Fibroblast of upper back skin (primary cell): ENCODE data around the gene RGSL1.

Experiments
- DNase-seq: peaks from one replicate; pipeline ENCODE4 v3.0.0-alpha.2; 2013

Gene RGSL1

GRCh38 chr1:182595641-182596240 lies 145.8 kb downstream of the RGSL1 start:
- DNase-seq: peak; percentile 69

GRCh38 chr1:182596934-182597333 lies 147.0 kb downstream of the RGSL1 start:
- DNase-seq: no peak

- no peak for DNase-seq
These were observed 148.3 kb downstream of the RGSL1 start for GRCh38 chr1:182598296-182598695.

GRCh38 chr1:182599339-182599738 lies 149.4 kb downstream of the RGSL1 start:
- no peak for DNase-seq

- DNase-seq: no peak
These were observed 150.2 kb downstream of the RGSL1 start for GRCh38 chr1:182600036-182600713.

GRCh38 chr1:182600745-182601415 lies 150.9 kb downstream of the RGSL1 start:
- DNase-seq: no peak

GRCh38 chr1:182601416-182601786 lies 151.5 kb downstream of the RGSL1 start:
- DNase-seq: peak; percentile 78

- DNase-seq: no peak
These were observed 152.0 kb downstream of the RGSL1 start for GRCh38 chr1:182601913-182602312.

- DNase-seq: peak; percentile 50
These were observed 153.1 kb downstream of the RGSL1 start for GRCh38 chr1:182602935-182603645.

GRCh38 chr1:182603646-182604174 lies 153.8 kb downstream of the RGSL1 start:
- no peak for DNase-seq

- peak; percentile 82 for DNase-seq
These were observed 154.5 kb downstream of the RGSL1 start, which contains the start of gene RGS16 for GRCh38 chr1:182604175-182605164. Gene RGS16 (minus strand): TSS chr1:182604389. CDS start chr1:182604259, 130 bp downstream.

- DNase-seq: no peak
These were observed 157.6 kb downstream of the RGSL1 start for GRCh38 chr1:182607566-182607965.

- DNase-seq: no peak
These were observed 158.3 kb downstream of the RGSL1 start for GRCh38 chr1:182608236-182608635.

- peak; percentile 59 for DNase-seq
These were observed 159.1 kb downstream of the RGSL1 start for GRCh38 chr1:182608845-182609610.
